K562 (cell line): ENCODE measurements around the gene MATK. TPM values are rescaled to one million over a fixed set of nuclear protein-coding genes. Genes with fewer than 3 reads are reported as not detected.

Experiments used
- CTCFL ChIP-seq: IDR thresholded peaks from 2 replicates; pipeline ENCODE4 v1.6.1; 2011; ENCODE audit warnings: borderline replicate concordance, low read depth, mild to moderate bottlenecking, moderate library complexity, low read length; ENCODE audit not compliant: insufficient read depth, poor library complexity, severe bottlenecking
- HDAC8 ChIP-seq: fragments of 450-650 bp; IDR thresholded peaks from 2 replicates; pipeline ENCODE4 v1.6.1; 2016; ENCODE audit warnings: mild to moderate bottlenecking, missing genetic modification characterization, moderate library complexity, missing compliant biosample characterization
- HMG20A ChIP-seq: fragments of 450-650 bp; formaldehyde crosslinking; conservative IDR thresholded peaks from 2 replicates; pipeline ENCODE4 v1.4.0; 2020; ENCODE audit warnings: mild to moderate bottlenecking, mixed read lengths
- PCBP2 ChIP-seq: fragments of 200-400 bp; formaldehyde crosslinking; IDR thresholded peaks from 2 replicates; pipeline ENCODE4 v1.6.1; 2018; ENCODE audit warnings: low read length, low read depth, mild to moderate bottlenecking, moderate library complexity; ENCODE audit not compliant: poor library complexity, severe bottlenecking
- RFX7 ChIP-seq: fragments of 250-450 bp; sonication (Bioruptor Pico); IDR thresholded peaks from 2 replicates; pipeline ENCODE4 v1.5.1; 2021; ENCODE audit warnings: mild to moderate bottlenecking
- SLC30A9 ChIP-seq: fragments of 250-450 bp; sonication (Bioruptor Pico); IDR thresholded peaks from 2 replicates; pipeline ENCODE4 v1.8.0; 2022; ENCODE audit warnings: mild to moderate bottlenecking, moderate library complexity
- SNIP1 ChIP-seq: fragments of 450-650 bp; IDR thresholded peaks from 2 replicates; pipeline ENCODE4 v1.7.1; 2017; ENCODE audit warnings: low read depth, mild to moderate bottlenecking
- SRSF1 ChIP-seq: fragments of 200-400 bp; formaldehyde crosslinking; IDR thresholded peaks from 2 replicates; pipeline ENCODE4 v1.6.1; 2017; ENCODE audit warnings: mild to moderate bottlenecking, low read depth, low read length, moderate library complexity
- TCF3 ChIP-seq: sonication (generic); formaldehyde crosslinking; IDR thresholded peaks from 2 replicates; pipeline ENCODE4 v1.4.0; 2020; ENCODE audit warnings: mild to moderate bottlenecking, missing genetic modification reagents
- TCF7 ChIP-seq: sonication (generic); IDR thresholded peaks from 2 replicates; pipeline ENCODE4 v1.6.1; 2016; ENCODE audit warnings: antibody characterized with exemption, borderline replicate concordance
- YY1 ChIP-seq, 3 experiments: IDR thresholded peaks; 2 replicates each; pipeline ENCODE4 v1.6.1; 2011; ENCODE audit warnings: low read length in 2 of 3, mild to moderate bottlenecking in 2 of 3, moderate library complexity in 2 of 3, borderline replicate concordance in 1 of 3, control low read depth in 1 of 3, low read depth in 1 of 3; ENCODE audit not compliant: insufficient read depth in 3 of 3, insufficient replicate concordance in 2 of 3, control insufficient read depth in 1 of 3, insufficient read length in 1 of 3; ENCODE audit errors: extremely low read depth in 1 of 3
- ZNF318 ChIP-seq, 2 experiments: fragments of 450-650 bp; IDR thresholded peaks; 2 replicates each; pipeline ENCODE4 v1.6.1; 2016; ENCODE audit warnings: mild to moderate bottlenecking in 2 of 2, borderline replicate concordance in 1 of 2, low read depth in 1 of 2, moderate library complexity in 1 of 2
- polyA plus RNA-seq, 8 experiments: library from polyadenylated mRNA; depleted of rRNA in 4 of 8; stranded (reverse) in 5 of 8; unstranded in 3 of 8; fragments of >200 nt; fragmentation: Nextera tagmentation in 2 of 8; fragmentation: Illumina TruSeq in 1 of 8; extraction: Ambion mirVana in 2 of 8; extraction: Trizol in 1 of 8; gene quantifications; 2 replicates each; pipeline versions ENCODE4 v1.2.1 to v1.2.3, GENCODE V29; 2011 to 2014; ENCODE audit warnings: inconsistent platforms in 1 of 8, missing spikeins in 1 of 8
- total RNA-seq, 7 experiments: library from RNA; depleted of rRNA in 6 of 7; stranded (reverse); fragments of >200 nt in 6 of 7; fragmentation: Illumina TruSeq in 2 of 7; extraction: Trizol in 2 of 7; gene quantifications; 2 replicates each; pipeline versions ENCODE4 v1.2.1 to v1.2.3, GENCODE V29; 2011 to 2021; ENCODE audit warnings: low replicate concordance in 1 of 7
- TF ChIP-seq, protein P1 (sequence below), 2 experiments: fragments of 450-650 bp in 1 of 2; sonication (generic) in 1 of 2; formaldehyde crosslinking in 1 of 2; IDR thresholded peaks in 1 of 2; conservative IDR thresholded peaks in 1 of 2; 2 replicates each; pipeline versions ENCODE4 v1.6.1 to v1.8.1; 2016 to 2023; ENCODE audit warnings: mild to moderate bottlenecking in 2 of 2, moderate library complexity in 2 of 2, inconsistent platforms in 1 of 2, missing genetic modification reagents in 1 of 2

The MATK gene
- total and polyA plus RNA-seq, 9 of the 15 experiments (the other 6 are each of a cell fraction or from before 2014, with no cell fraction given) = 0.08 to 41.5 (median 21.4) TPM

GRCh38 chr19:3783660-3784584 is 2.3 kb downstream of the MATK start (continued):
- TF ChIP-seq SNIP1 (no peak), TCF7 (no peak), PCBP2 (no peak), RFX7 (CRISPR knock-in tag) (no peak), HMG20A (CRISPR knock-in tag) (no peak), SRSF1 (no peak), HDAC8 (tag) (no peak), CTCFL (peak; percentile 35), SLC30A9 (CRISPR knock-in tag) (no peak), TCF3 (no peak), ZNF318 (IDR thresholded peaks at IDR 0.05; ENCODE audit: borderline replicate concordance in 1 of 2, low read depth in 1 of 2) (no peak), YY1 (IDR thresholded peaks at IDR 0.05; ENCODE audit: borderline replicate concordance in 1 of 3, control insufficient read depth in 1 of 3, extremely low read depth in 1 of 3, insufficient read depth in 3 of 3, insufficient read length in 1 of 3, insufficient replicate concordance in 2 of 3, low read depth in 1 of 3, low read length in 2 of 3) (no peak)
- TF ChIP-seq, protein P1, sequence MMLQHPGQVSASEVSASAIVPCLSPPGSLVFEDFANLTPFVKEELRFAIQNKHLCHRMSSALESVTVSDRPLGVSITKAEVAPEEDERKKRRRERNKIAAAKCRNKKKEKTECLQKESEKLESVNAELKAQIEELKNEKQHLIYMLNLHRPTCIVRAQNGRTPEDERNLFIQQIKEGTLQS (IDR thresholded peaks at IDR 0.05) = peak; percentile 64; the same call in 1 of the 2 replicates
- TF ChIP-seq, protein P1 (CRISPR knock-in tag; conservative IDR thresholded peaks at IDR 0.05) = no peak
